Spleen (tissue), 11 donors: ENCODE measurements around the gene FN3K. TPM values are rescaled to one million over a fixed set of nuclear protein-coding genes. Genes with fewer than 3 reads are reported as not detected.
A peak's percentile ranks its signal among the peaks of the same experiment; 100 is the strongest.

Source experiments
- DNase-seq: peaks from one replicate; pipeline ENCODE4 v3.0.0-alpha.2; 2020
- H3K27ac ChIP-seq, 8 donors: fragments of 200-600 bp; sonication (generic) in 7 of 8; 1 replicate in 4 of 8; 2 replicates in 4 of 8; pipeline versions ENCODE4 v1.5.0 to v1.8.0; 2016 to 2021; ENCODE audit warnings: inconsistent platforms in 4 of 8, mild to moderate bottlenecking in 4 of 8, moderate library complexity in 1 of 8
- H3K27me3 ChIP-seq, 7 donors: fragments of 200-600 bp; sonication (generic) in 6 of 7; replicated peaks in 1 of 7; 1 replicate in 4 of 7; 2 replicates in 3 of 7; pipeline versions ENCODE4 v1.5.0 to v1.8.0; 2016 to 2021; ENCODE audit warnings: inconsistent platforms in 3 of 7, mild to moderate bottlenecking in 1 of 7
- H3K36me3 ChIP-seq, 6 donors: fragments of 200-600 bp; sonication (generic) in 5 of 6; 1 replicate in 4 of 6; 2 replicates in 2 of 6; pipeline versions ENCODE4 v1.5.0 to v1.8.0; 2016 to 2021; ENCODE audit warnings: inconsistent platforms in 2 of 6
- H3K4me1 ChIP-seq, 6 donors: fragments of 200-600 bp; sonication (generic) in 5 of 6; 1 replicate in 3 of 6; 2 replicates in 3 of 6; pipeline versions ENCODE4 v1.5.0 to v1.8.0; 2016 to 2021; ENCODE audit warnings: inconsistent platforms in 3 of 6
- H3K4me3 ChIP-seq, 8 donors: fragments of 200-600 bp; sonication (generic) in 7 of 8; 1 replicate in 4 of 8; 2 replicates in 4 of 8; pipeline versions ENCODE4 v1.5.0 to v1.8.0; 2016 to 2021; ENCODE audit warnings: inconsistent platforms in 4 of 8, mild to moderate bottlenecking in 4 of 8, moderate library complexity in 2 of 8
- H3K9me3 ChIP-seq, 8 donors: fragments of 200-600 bp; sonication (generic) in 7 of 8; 1 replicate in 4 of 8; 2 replicates in 4 of 8; pipeline versions ENCODE4 v1.5.0 to v1.8.0; 2016 to 2021; ENCODE audit warnings: inconsistent platforms in 4 of 8
- CTCF ChIP-seq, 11 experiments: fragments of 200-600 bp in 7 of 11; fragments of 450-650 bp in 4 of 11; sonication (generic) in 4 of 11; IDR thresholded peaks in 8 of 11; conservative IDR thresholded peaks in 3 of 11; 1 replicate in 7 of 11; 2 replicates in 4 of 11; pipeline versions ENCODE4 v1.4.0 to v1.8.0; 2016 to 2021; ENCODE audit warnings: antibody characterized with exemption in 11 of 11, inconsistent platforms in 4 of 11, mild to moderate bottlenecking in 1 of 11
- POLR2A ChIP-seq, 3 donors: fragments of 450-650 bp; IDR thresholded peaks; one replicate each; pipeline ENCODE4 v1.5.1; 2017; ENCODE audit warnings: antibody characterized with exemption in 3 of 3, mild to moderate bottlenecking in 1 of 3
- POLR2AphosphoS5 ChIP-seq, 3 donors: sonication (generic); formaldehyde crosslinking; IDR thresholded peaks; one replicate each; pipeline ENCODE4 v1.5.1; 2017; ENCODE audit warnings: antibody characterized with exemption in 3 of 3
- WGBS, 5 donors: extraction: QIAGEN DNeasy Blood & Tissue Kit in 3 of 5; methylation state at CpG; one replicate each; pipeline versions ENCODE4 v1.1.5 to v1.1.7; 2013 to 2018; 5-methylcytosine and 5-hydroxymethylcytosine counted together
- intact Hi-C: fragments of 100-400 bp; cut with DNase I; formaldehyde crosslinking; loops from one replicate; pipeline ENCODE4 v1.15.0; 2023; ENCODE audit warnings: low total_unique reads
- polyA plus RNA-seq, 3 donors: library from polyadenylated mRNA; stranded (reverse); fragments of 200-250 nt; gene quantifications; one replicate each; pipeline ENCODE4 v1.2.1, GENCODE V29; 2013
- total RNA-seq, 7 donors: library from RNA; depleted of rRNA in 3 of 7; stranded (reverse); fragments of >200 nt in 3 of 7; fragmentation: NEBNext Ultra II Directional in 4 of 7; extraction: Animal tissue kit (Norgen Biotek cat#: 25700) in 4 of 7; gene quantifications; one replicate each; pipeline versions ENCODE4 v1.1.0 to v1.2.1, GENCODE V29; 2016 to 2021
- donor health status: healthy with polysubstance abuse.
- donor health status: DM: no; HTN: no; CAD: no; lungs with moderate emphysema.
- donor health status: DM: no; HTN: no; CAD: no.
- donor health status: Bipolar disorder and iron deficiency.
- donor health status: healthy.
- donor health status: DM: no; HTN: no; CAD: no.
- donor health status: DM: yes; HTN: yes; CAD: no.

FN3K gene
- total and polyA plus RNA-seq, 10 donors = 1.4 to 14.1 (median 6.3) TPM

- H3K4me1 ChIP-seq = peaks cover 4 to 21% (median 14%) of the 10 kb centered on the region in 6 donors
- H3K27ac ChIP-seq = peak overlapping the region in 2 of 8 donors; percentile 67 to 68
- intact Hi-C loops = no loop called here
- WGBS, 5 donors = 91 to 94% (median 93%) methylated on average over 11 to 15 of the region's 15 CpGs
- H3K9me3 ChIP-seq = no peaks in the 10 kb centered on the region
- peaks cover 0 to 43% (median 0%) of the 10 kb centered on the region in 6 donors for H3K36me3 ChIP-seq
- TF ChIP-seq POLR2A (IDR thresholded peaks at IDR 0.05) (no peak), CTCF (IDR thresholded peaks at IDR 0.05 in 8 of 11, conservative IDR thresholded peaks at IDR 0.05 in 3 of 11) (no peak), POLR2AphosphoS5 (IDR thresholded peaks at IDR 0.05) (no peak)
- H3K27me3 ChIP-seq = no peaks in the 10 kb centered on the region
- no peak overlapping the region for H3K4me3 ChIP-seq
- no peak for DNase-seq
Observed at GRCh38 chr17:82793974-82794630, 58.7 kb downstream of the FN3K start.

GRCh38 chr17:82794781-82795482 lies 59.5 kb downstream of the FN3K start:
- Histone ChIP-seq H3K4me1 (peaks cover 4 to 21% (median 14%) of the 10 kb centered on the region in 6 donors), H3K27ac (peak overlapping the region in 6 of 8 donors; percentile 38 to 71 (median 65)), H3K27me3 (no peaks in the 10 kb centered on the region), H3K36me3 (peaks cover 0 to 51% (median 0%) of the 10 kb centered on the region in 6 donors), H3K4me3 (no peak overlapping the region), H3K9me3 (no peaks in the 10 kb centered on the region)
- intact Hi-C loops = no loop called here
- 70 to 80% (median 75%) methylated on average over 17 to 18 of the region's 18 CpGs for WGBS, 5 donors
- TF ChIP-seq CTCF (IDR thresholded peaks at IDR 0.05 in 8 of 11, conservative IDR thresholded peaks at IDR 0.05 in 3 of 11) (no peak), POLR2AphosphoS5 (IDR thresholded peaks at IDR 0.05) (peak in 2 of 3 donors; percentile 54 to 59)
- no peak for DNase-seq

GRCh38 chr17:82795615-82796014 lies 60.2 kb downstream of the FN3K start:
- DNase-seq = peak; percentile 80
- H3K27ac ChIP-seq = peak overlapping the region in 7 of 8 donors; percentile 23 to 71 (median 63)
- no peaks in the 10 kb centered on the region for H3K9me3 ChIP-seq
- peaks cover 0 to 58% (median 0%) of the 10 kb centered on the region in 6 donors for H3K36me3 ChIP-seq
- peak in 1 of 3 donors; percentile 61 for TF ChIP-seq POLR2AphosphoS5 (IDR thresholded peaks at IDR 0.05)
- TF ChIP-seq POLR2A (IDR thresholded peaks at IDR 0.05) = no peak
- intact Hi-C loops = no loop called here
- no peak overlapping the region for H3K4me3 ChIP-seq
- 68 to 87% (median 82%) methylated on average over 14 of the region's 14 CpGs for WGBS, 5 donors
- peaks cover 4 to 21% (median 14%) of the 10 kb centered on the region in 6 donors for H3K4me1 ChIP-seq
- no peaks in the 10 kb centered on the region for H3K27me3 ChIP-seq

GRCh38 chr17:82797061-82797460 lies 61.6 kb downstream of the FN3K start:
- Histone ChIP-seq H3K4me3 (no peak overlapping the region), H3K36me3 (peaks cover 0 to 58% (median 0%) of the 10 kb centered on the region in 6 donors), H3K9me3 (no peaks in the 10 kb centered on the region), H3K27me3 (no peaks in the 10 kb centered on the region), H3K27ac (no peak overlapping the region), H3K4me1 (peaks cover 4 to 21% (median 14%) of the 10 kb centered on the region in 6 donors)
- 96 to 97% (median 96%) methylated on average over 9 of the region's 9 CpGs for WGBS, 5 donors
- DNase-seq = no peak
- intact Hi-C loops = no loop called here
- no peak for TF ChIP-seq CTCF (IDR thresholded peaks at IDR 0.05 in 8 of 11, conservative IDR thresholded peaks at IDR 0.05 in 3 of 11)
- TF ChIP-seq POLR2AphosphoS5 (IDR thresholded peaks at IDR 0.05) = no peak
- no peak for TF ChIP-seq POLR2A (IDR thresholded peaks at IDR 0.05)
